NCI-H1105 treated with DMSO at 0.1 percent for 48 hours (cell line): ENCODE measurements around the gene TRPM4.
A peak's percentile ranks its signal among the peaks of the same experiment; 100 is the strongest.
"Not testable (repeated sequence)": the region's sequence is repeated elsewhere in the genome, so short reads cannot be mapped to it uniquely, and the experiment has no call there.

Experiments
- DNase-seq: peaks from one replicate; lab custom pipeline; 2025; lab: John Stamatoyannopoulos, UW

TRPM4 gene

GRCh38 chr19:49157445-49158224, at the start of gene TRPM4:
Gene TRPM4 (plus strand): TSS chr19:49157792. CDS start chr19:49157867, 75 bp downstream.
- DNase-seq, result peak; percentile 77

DNA sequence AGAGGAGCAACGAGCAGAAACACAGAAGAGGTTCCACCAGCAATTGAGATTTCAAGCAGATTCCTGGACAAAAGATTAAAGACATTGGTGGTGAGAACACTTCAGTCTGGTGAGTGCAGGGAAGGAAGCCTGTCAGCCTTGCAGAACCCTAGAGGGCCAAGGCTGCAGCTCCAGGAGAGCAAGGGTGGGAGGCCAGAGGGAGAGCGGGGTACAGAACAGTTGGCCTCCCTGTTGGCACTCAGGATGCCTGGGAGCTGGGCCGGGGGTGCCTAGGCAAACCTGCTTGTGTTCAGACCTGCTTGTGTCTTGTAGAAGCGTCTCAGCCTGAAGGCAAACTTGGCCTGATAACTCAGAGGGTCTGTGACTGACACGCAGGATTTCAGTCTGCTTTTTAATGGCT, 48.5 kb upstream of the TRPM4 start:
- no peak for DNase-seq

DNA sequence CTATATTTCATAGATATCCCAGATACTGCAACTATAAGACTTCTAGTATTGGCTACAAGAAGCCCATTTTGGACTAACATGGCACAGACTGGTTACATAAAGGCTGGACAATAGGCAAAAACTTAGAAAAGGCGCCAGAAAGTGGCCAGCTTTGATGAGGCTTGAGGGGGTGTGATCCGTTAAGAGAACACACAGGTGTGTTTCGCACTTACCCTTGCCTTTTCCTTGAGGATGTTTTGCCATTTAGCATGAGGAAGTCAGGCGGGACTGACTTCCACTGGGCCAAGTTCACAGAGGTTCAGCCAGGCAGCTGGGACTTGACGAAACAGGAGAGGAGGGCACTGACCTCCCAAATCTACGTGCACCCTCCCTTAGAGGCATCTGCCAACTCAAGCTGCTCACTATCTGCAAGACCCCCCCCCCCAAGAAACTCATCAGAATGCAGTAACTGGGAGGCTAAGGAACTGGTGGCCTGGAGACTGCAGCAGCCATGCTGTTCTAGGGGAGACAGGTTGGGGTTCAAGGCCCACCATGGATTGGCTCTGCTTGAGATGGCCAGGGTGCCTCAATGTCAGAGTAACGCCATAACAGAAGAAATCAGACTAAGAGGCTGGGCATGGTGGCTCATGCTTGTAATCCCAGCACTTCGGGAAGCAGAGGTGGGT, 47.9 kb upstream of the TRPM4 start:
- no peak for DNase-seq

DNA sequence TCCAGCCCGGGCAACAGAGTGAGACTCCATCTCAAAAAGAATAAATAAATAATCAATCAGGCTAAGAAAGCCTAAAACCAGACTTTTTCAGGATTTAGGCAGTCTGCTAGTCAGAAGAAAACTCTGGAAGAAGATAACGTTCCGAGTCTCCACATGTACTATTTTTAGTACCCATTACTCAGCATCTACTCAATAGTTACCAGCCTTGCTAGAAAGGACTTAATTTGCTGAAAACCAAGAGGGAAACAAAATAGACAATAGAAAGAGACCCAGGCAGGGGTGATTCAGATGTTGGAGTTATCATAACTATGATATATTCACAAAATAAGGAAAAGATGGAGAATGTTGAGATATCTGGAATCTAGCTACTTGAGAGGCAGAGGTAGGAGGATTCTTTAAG, 47.0 kb upstream of the TRPM4 start:
- no peak for DNase-seq

DNA sequence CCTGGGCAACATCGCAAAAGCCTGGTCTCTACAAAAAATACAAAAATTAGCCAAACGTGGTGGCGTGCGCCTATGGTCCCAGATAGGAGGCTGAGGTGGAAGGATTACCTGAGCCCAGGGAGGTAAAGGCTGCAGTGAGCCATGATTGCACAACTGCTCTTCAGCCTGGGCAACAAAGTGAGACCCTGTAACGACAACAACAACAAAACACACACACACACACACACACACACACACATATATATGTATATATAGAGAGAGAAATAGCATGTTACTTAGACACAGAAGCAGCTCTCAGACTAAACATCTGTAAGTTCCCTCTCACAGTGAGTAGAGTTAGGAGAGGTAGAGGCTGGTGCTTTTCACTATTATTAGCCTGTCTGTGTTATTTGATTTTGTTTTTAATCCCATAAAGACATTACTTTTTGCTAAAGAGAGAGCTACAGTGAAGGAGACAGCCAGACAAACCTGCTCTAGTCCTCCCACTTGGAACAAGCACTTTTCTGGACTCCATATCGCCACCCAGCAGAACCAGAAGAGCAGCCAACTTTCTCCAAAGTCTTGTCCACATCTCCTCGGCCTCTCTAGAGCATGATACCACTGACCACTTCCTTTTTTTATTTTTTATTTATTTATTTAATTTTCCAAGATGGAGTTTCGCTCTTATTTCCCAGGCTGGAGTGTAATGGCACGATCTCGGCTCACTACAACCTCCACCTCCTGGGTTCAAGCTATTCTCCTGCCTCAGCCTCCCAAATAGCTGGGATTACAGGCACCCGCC, 46.2 kb upstream of the TRPM4 start:
- no peak for DNase-seq

DNA sequence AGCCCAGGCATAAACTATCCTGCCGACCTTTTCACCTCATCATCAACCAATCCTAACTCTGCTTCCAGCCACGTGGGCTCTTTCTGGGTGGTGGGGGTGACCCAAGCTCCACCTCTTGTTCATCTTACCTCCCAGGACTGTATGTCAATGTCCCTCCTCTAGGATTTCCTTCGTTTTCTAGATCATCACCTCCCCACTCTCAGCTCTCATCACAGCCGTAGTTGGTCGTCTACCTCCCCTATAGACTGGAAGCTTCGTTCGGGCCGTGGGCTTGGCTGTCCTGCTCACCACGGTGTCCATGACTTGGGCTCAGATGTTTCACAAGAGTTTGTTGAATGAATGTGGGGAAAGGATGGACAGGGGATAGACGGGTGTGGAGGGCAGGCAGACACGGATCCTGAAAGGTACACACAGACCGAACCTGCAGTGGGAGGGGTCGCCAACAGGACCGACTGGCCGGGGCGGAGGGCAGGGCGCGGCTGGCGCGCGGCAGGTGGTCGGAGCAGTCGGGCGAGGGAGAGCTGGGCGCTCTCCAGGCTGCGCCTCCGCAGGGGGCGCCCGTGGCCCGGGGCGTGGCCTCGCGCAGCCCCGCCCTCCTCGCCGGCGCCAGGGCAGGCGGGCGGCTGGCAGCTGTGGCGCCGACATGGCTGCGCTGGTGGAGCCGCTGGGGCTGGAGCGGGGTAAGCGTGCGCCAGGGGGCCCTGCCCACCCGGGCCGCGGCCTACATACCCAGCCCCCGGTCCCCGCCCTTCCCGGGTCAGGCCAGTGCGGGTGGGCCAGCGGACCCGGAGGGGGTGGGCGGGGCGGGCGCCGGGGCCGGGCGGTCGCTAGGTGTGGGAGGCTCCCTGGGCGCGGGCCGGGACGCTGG, 43.6 kb upstream of the TRPM4 start, which contains the start of gene LIN7B:
TSS of gene LIN7B (plus strand) at position 609 of the 868 bp plus-strand sequence. CDS start at position 644, 35 bp downstream.
- peak; percentile 72 for DNase-seq

DNA sequence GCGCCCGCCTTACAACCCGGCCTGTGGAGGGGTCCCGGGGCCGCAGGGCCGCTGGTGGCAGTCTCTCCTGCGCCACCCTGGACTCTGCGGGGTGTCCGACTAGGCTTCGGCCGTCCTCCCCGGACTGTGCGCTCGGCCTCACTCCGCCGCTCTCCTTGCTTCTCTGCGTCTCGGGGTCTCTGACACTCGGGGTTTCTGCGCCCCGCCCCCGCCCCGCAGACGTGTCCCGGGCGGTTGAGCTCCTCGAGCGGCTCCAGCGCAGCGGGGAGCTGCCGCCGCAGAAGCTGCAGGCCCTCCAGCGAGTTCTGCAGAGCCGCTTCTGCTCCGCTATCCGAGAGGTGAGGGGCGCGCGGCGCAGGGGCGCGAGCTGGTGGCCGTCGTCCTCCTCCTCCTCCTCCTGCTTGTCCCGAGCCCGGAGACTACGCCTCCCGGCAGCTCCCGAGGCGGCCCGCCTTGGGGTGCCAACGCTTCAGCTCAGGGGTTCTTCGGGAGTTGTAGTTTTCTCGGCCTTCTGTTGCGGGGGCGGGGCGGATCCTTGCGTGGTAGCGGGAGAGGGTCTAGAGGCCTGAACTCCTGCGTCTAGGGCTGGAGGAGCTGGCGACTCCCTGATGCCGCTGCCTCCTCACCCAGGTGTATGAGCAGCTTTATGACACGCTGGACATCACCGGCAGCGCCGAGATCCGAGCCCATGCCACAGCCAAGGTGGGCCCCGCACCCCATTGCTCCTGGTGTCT, 42.8 kb upstream of the TRPM4 start:
- peak; percentile 46 for DNase-seq

DNA sequence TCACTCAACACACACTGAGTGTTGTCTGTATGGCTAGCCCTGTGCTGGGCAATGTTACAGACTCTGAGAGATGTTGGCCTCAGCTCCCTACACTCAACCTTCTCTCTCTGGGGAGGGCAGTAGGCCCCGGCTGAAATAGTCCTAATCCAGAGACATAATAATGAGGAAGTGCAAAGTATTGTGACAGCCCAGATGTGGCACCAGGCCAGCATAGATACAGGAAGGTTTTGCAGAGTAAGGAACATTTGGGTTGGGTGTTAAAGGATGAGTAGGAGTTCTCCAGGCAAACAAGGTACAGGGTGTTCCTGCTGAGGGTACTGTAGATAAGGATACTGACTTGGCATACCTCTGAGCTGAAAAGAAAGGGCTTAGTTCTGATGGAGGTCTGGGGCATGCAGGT, 41.0 kb upstream of the TRPM4 start:
- no peak for DNase-seq

DNA sequence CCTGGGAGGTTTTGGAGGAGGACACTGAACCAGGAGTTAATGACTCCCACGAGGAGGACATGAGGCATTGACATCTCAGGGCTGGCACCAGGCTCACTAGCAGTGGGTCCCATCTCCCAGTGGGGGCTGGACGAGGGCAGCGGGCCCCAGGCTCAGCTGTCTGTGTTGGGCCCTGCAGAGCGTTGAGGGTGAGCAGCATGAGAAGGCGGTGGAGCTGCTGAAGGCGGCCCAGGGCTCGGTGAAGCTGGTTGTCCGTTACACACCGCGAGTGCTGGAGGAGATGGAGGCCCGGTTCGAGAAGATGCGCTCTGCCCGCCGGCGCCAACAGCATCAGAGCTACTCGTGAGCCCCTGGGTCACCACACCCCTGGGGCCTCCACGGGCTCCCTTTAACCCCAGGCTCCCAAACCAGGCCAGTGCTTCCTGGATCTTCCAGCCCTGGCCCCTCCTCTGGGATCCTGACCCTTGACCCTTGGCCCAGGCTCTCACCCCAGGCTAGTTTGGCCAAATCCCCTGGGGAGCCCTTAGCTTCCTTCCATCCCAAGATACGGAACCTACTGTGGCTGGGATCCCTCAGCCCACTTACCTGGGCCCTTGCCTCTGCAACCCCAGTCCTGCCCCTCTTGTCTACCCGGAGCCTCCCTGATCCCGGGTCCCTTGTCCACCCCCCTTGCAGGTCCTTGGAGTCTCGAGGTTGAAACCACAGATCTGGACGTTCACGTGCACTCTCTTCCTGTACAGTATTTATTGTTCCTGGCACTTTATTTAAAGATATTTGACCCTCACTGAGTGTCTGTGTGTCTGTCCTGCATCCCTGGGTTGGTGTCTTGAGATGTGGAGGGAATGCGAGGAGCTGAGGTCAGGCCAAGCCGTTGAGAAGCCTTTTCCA, 39.7 kb upstream of the TRPM4 start:
- no peak for DNase-seq

- peak; percentile 91 for DNase-seq
These were observed 38.8 kb upstream of the TRPM4 start, which contains the start of gene C19orf73 for GRCh38 chr19:49118565-49119410. Gene C19orf73 (minus strand): TSS chr19:49119143. CDS start chr19:49119022, 121 bp downstream.

GRCh38 chr19:49119411-49120324, 37.9 kb upstream of the TRPM4 start, which contains the start of gene PPFIA3:
Gene PPFIA3 (plus strand): TSS chr19:49119544. CDS start chr19:49127874, 8,330 bp downstream.
- no peak for DNase-seq

- DNase-seq, result no peak
These were observed 37.3 kb upstream of the TRPM4 start for GRCh38 chr19:49120325-49120683.

GRCh38 chr19:49120868-49121267, 36.7 kb upstream of the TRPM4 start:
- DNase-seq, result no peak

DNA sequence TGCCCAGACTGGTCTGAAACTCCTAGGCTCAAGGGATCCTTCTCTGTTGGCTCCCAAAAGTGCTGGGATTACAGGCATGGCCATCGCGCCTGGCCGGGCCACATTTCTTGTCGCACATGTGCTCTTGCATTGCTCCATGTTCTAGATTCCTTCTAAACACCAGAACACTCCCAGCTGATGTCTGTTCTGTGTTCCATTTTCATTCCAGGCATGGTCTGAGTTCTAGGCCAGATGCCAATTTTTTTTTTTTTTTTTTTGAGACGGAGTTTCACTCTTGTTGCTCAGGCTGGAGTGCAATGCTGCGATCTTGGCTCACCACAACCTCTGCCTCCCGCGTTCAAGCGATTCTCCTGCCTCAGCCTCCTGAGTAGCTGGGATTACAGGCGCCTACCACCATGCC, 35.8 kb upstream of the TRPM4 start:
- DNase-seq, result not testable (repeated sequence)

- not testable (repeated sequence) for DNase-seq
These were observed 34.3 kb upstream of the TRPM4 start for GRCh38 chr19:49123285-49123684.

GRCh38 chr19:49125025-49125731, 32.4 kb upstream of the TRPM4 start:
- DNase-seq, result no peak

DNA sequence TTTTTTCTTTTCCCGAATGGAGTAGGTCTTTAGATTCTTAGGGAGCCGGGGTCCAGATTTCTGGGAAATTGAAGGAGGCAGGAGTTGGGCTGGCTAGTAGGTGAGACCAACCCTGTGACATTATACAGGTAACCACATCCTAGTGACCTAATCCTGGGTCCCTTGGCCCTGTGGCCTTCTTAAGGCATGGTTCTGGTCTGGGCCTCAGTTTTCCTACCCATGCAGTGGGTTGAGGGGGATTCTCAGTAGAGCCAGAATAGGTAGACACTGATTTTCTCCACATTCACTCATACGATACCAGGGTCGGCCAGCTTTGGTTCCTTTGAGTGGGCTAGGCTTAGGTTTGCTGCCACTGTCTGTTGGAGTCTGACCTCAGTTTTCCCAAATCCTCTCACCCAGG, 31.0 kb upstream of the TRPM4 start:
- no peak for DNase-seq
